A673 (cell line): ENCODE measurements around the gene LRRC4C. TPM values are rescaled to one million over a fixed set of nuclear protein-coding genes. Genes with fewer than 3 reads are reported as not detected.

Source experiments
- BruUV-seq: library from RNA; stranded (reverse); fragments of 400-500 nt; replicated peaks from 2 replicates; lab custom pipeline; 2021; lab: Mats Ljungman, UMichigan
- CTCF ChIA-PET: fragments of 300-600 bp; sonication (Branson Sonifier 250); formaldehyde crosslinking; loops from one replicate; lab custom pipeline; 2022; ENCODE audit warnings: antibody characterized with exemption; lab: Charles Lee
- POLR2A ChIA-PET: fragments of 300-600 bp; sonication (Branson Sonifier 250); formaldehyde crosslinking; loops from one replicate; lab custom pipeline; 2022; ENCODE audit warnings: antibody characterized with exemption; ENCODE audit not compliant: low non-redundant PET; lab: Charles Lee
- DNase-seq: peaks from one replicate; pipeline ENCODE4 v3.0.0-alpha.2; 2015; ENCODE audit warnings: low spot score
- H3K27ac ChIP-seq: fragments of 200-600 bp; sonication (generic); 2 replicates; pipeline ENCODE4 v1.5.1; 2016; ENCODE audit warnings: mixed run types, low read depth, mild to moderate bottlenecking, mixed read lengths, antibody characterized with exemption, low read length; ENCODE audit not compliant: poor library complexity, severe bottlenecking
- H3K27me3 ChIP-seq: fragments of 200-600 bp; sonication (generic); replicated peaks from 2 replicates; pipeline ENCODE4 v1.6.1; 2017; ENCODE audit warnings: mixed run types, low read depth, mild to moderate bottlenecking, mixed read lengths, antibody characterized with exemption, low read length; ENCODE audit not compliant: insufficient read depth, poor library complexity
- H3K36me3 ChIP-seq: fragments of 200-600 bp; sonication (generic); 2 replicates; pipeline ENCODE4 v1.6.1; 2016; ENCODE audit warnings: mixed run types, mild to moderate bottlenecking, mixed read lengths, antibody characterized with exemption, low read length; ENCODE audit not compliant: insufficient read depth, poor library complexity, severe bottlenecking
- H3K4me1 ChIP-seq: fragments of 200-600 bp; sonication (generic); 2 replicates; pipeline ENCODE4 v1.6.1; 2017; ENCODE audit warnings: mixed run types, mild to moderate bottlenecking, mixed read lengths, antibody characterized with exemption, low read length; ENCODE audit not compliant: insufficient read depth, poor library complexity, severe bottlenecking
- H3K4me3 ChIP-seq: fragments of 200-600 bp; sonication (generic); 2 replicates; pipeline ENCODE4 v1.5.1; 2016; ENCODE audit warnings: low read depth, mixed run types, mild to moderate bottlenecking, mixed read lengths, low read length; ENCODE audit not compliant: poor library complexity, severe bottlenecking
- H3K9me3 ChIP-seq: fragments of 200-600 bp; sonication (generic); 2 replicates; pipeline ENCODE4 v1.6.1; 2016; ENCODE audit warnings: mixed run types, low read depth, mild to moderate bottlenecking, mixed read lengths, antibody characterized with exemption, low read length; ENCODE audit not compliant: poor library complexity, severe bottlenecking
- CTCF ChIP-seq: fragments of 300-800, 200-600 bp; sonication (generic); conservative IDR thresholded peaks from 2 replicates; pipeline ENCODE4 v1.5.1; 2017; ENCODE audit warnings: low read depth, mild to moderate bottlenecking, antibody characterized with exemption, low read length, moderate library complexity, mixed read lengths
- EZH2 ChIP-seq: fragments of 200-600 bp; sonication (generic); IDR thresholded peaks from 2 replicates; pipeline ENCODE4 v1.6.1; 2017; ENCODE audit warnings: borderline replicate concordance, low read depth, mild to moderate bottlenecking, mixed read lengths, antibody characterized with exemption, low read length; ENCODE audit not compliant: poor library complexity, severe bottlenecking
- intact Hi-C: fragments of 100-400 bp; cut with micrococcal nuclease; formaldehyde crosslinking; loops from one replicate; pipeline ENCODE4 v1.10.0; 2022; ENCODE audit not compliant: unreplicated experiment
- total RNA-seq: library from RNA; stranded (reverse); gene quantifications from 2 replicates; pipeline ENCODE4 v1.2.3, GENCODE V29; 2021

LRRC4C gene
- total RNA-seq, 1 experiment from 2014 or later, result 38.3 TPM

GRCh38 chr11:41498726-41499125 lies 39.3 kb upstream of the LRRC4C start:
- DNase-seq, result peak; percentile 47
- ChIA-PET CTCF (interaction anchor here (1.1 kb wide), 1 partner anchor 1026 kb away, joined by 4 read pairs; no protein-coding TSS in a partner anchor), POLR2A (no interaction called here)
- BruUV-seq, result no TSS peak
- Histone ChIP-seq H3K27me3 (no peaks in the 10 kb centered on the region), H3K9me3 (no peaks in the 10 kb centered on the region), H3K36me3 (no peaks in the 10 kb centered on the region), H3K4me1 (peaks cover 31% of the 10 kb centered on the region), H3K4me3 (no peak overlapping the region), H3K27ac (no peak overlapping the region)
- intact Hi-C loops, result loop anchor here (1.0 to 10.0 kb wide), 4 partner anchors 1026 to 1785 kb away; no protein-coding TSS in a partner anchor
- TF ChIP-seq CTCF (peak; percentile 78), EZH2 (no peak)

- CTCF ChIA-PET, result interaction anchor here (0.6 to 1.1 kb wide), 2 partner anchors 164 to 1027 kb away, joined by 3 to 4 read pairs; no protein-coding TSS in a partner anchor
- intact Hi-C loops, result loop anchor here (1.0 to 10.0 kb wide), 4 partner anchors 1026 to 1785 kb away; no protein-coding TSS in a partner anchor
- peak; percentile 89 for DNase-seq
- BruUV-seq, result no TSS peak
- TF ChIP-seq CTCF (no peak), EZH2 (no peak)
- POLR2A ChIA-PET, result no interaction called here
- H3K27me3 ChIP-seq, result no peaks in the 10 kb centered on the region
- H3K4me1 ChIP-seq, result peaks cover 31% of the 10 kb centered on the region
- H3K4me3 ChIP-seq, result no peak overlapping the region
- H3K36me3 ChIP-seq, result no peaks in the 10 kb centered on the region
- H3K9me3 ChIP-seq, result no peaks in the 10 kb centered on the region
- peak overlapping the region; percentile 2 for H3K27ac ChIP-seq
Measured at GRCh38 chr11:41497974-41498373, 38.5 kb upstream of the LRRC4C start.

GRCh38 chr11:41494716-41495115 lies 35.3 kb upstream of the LRRC4C start:
- no peak for TF ChIP-seq EZH2
- Histone ChIP-seq H3K4me1 (peaks cover 30% of the 10 kb centered on the region), H3K4me3 (no peak overlapping the region), H3K27me3 (no peaks in the 10 kb centered on the region), H3K9me3 (no peaks in the 10 kb centered on the region), H3K36me3 (no peaks in the 10 kb centered on the region), H3K27ac (no peak overlapping the region)
- no TSS peak for BruUV-seq
- DNase-seq, result no peak
- ChIA-PET CTCF (no interaction called here), POLR2A (no interaction called here)
- intact Hi-C loops, result loop anchor here (10.0 kb wide), 1 partner anchor 1140 kb away; no protein-coding TSS in a partner anchor

GRCh38 chr11:41486424-41486823 lies 27.0 kb upstream of the LRRC4C start:
- no peak for TF ChIP-seq EZH2
- no peak for TF ChIP-seq CTCF
- no peak overlapping the region for H3K4me3 ChIP-seq
- intact Hi-C loops, result no loop called here
- no peak for DNase-seq
- ChIA-PET POLR2A (no interaction called here), CTCF (no interaction called here)
- no peak overlapping the region for H3K27ac ChIP-seq
- no peaks in the 10 kb centered on the region for H3K27me3 ChIP-seq
- H3K4me1 ChIP-seq, result no peaks in the 10 kb centered on the region
- no peaks in the 10 kb centered on the region for H3K36me3 ChIP-seq
- no peaks in the 10 kb centered on the region for H3K9me3 ChIP-seq
- BruUV-seq, result no TSS peak
